AG10803 (cell line): ENCODE results near the gene CHRND.

Source experiments
- DNase-seq: peaks from one replicate; pipeline ENCODE4 v3.0.0; 2010; ENCODE audit warnings: low read depth
- H3K4me3 ChIP-seq: 2 replicates; pipeline ENCODE4 v1.5.1; 2011; ENCODE audit warnings: mild to moderate bottlenecking, low read length, control low read depth
- TF ChIP-seq, protein P1 (sequence below): conservative IDR thresholded peaks from 2 replicates; pipeline ENCODE4 v1.5.1; 2011; ENCODE audit warnings: mild to moderate bottlenecking, low read length, control low read depth, inconsistent platforms

CHRND gene

DNA sequence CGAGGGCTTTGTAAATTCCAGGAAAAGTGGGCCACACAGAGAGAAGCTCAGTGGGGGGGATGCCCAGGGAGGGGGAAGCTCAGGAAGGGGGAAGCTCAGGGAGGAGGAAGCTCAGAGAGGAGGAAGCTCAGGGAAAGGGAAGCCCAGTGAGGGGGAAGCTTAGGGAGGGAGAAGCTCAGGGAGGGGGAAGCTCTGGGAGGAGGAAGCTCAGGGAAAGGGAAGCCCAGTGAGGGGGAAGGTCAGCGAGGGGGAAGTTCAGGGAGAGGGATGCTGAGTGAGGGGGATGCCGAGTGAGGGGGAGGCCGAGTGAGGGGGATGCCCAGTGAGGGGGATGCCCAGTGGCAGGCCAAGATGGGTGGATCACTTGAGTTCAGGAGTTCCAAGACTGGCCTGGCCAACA is 12.7 kb downstream of the CHRND start:
- no peak for DNase-seq
- no peak overlapping the region for H3K4me3 ChIP-seq
- TF ChIP-seq, protein P1, sequence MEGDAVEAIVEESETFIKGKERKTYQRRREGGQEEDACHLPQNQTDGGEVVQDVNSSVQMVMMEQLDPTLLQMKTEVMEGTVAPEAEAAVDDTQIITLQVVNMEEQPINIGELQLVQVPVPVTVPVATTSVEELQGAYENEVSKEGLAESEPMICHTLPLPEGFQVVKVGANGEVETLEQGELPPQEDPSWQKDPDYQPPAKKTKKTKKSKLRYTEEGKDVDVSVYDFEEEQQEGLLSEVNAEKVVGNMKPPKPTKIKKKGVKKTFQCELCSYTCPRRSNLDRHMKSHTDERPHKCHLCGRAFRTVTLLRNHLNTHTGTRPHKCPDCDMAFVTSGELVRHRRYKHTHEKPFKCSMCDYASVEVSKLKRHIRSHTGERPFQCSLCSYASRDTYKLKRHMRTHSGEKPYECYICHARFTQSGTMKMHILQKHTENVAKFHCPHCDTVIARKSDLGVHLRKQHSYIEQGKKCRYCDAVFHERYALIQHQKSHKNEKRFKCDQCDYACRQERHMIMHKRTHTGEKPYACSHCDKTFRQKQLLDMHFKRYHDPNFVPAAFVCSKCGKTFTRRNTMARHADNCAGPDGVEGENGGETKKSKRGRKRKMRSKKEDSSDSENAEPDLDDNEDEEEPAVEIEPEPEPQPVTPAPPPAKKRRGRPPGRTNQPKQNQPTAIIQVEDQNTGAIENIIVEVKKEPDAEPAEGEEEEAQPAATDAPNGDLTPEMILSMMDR, result no peak

GRCh38 chr2:232539298-232540231 is 13.6 kb downstream of the CHRND start, which contains the start of gene CHRNG:
TSS of gene CHRNG (plus strand) at chr2:232539692. CDS start at chr2:232539748, 56 bp downstream.
- no peak within 1 kb of the TSS for H3K4me3 ChIP-seq
- TF ChIP-seq, protein P1, result no peak
- DNase-seq, result no peak

GRCh38 chr2:232540441-232541041 is 14.6 kb downstream of the CHRND start:
- TF ChIP-seq, protein P1, result no peak
- no peak for DNase-seq
- no peak overlapping the region for H3K4me3 ChIP-seq

DNA sequence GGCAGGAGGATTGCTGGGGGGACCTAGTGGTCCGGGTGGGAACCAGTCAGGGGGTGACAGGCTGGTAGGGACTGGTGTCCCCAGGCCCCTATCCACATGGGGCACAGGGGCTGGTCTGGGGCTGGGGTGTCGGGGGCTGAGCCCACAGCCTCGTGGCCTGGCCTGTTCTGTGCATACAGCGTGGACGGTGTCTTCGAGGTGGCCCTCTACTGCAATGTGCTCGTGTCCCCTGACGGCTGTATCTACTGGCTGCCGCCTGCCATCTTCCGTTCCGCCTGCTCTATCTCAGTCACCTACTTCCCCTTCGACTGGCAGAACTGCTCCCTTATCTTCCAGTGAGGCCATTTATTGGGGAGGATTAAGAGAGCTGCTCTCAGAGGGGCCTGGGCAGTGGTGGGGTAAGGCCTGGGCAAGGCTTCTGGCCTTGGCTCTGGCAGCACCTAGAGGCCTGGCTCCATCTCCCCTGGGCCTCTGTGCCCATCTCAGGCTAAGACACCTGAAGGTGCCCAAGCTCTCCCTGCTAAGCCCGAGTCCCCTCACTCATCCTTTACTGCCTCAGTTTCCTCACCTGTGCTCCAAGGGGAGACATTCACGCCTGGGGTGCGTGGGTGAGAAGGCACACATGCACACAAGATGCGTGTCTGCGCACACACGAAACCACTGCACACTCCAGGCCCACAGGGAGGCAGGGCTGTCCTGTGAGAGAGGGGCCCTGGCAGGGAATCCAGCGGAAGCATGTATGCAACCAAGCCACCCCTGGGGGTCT is 15.4 kb downstream of the CHRND start:
- H3K4me3 ChIP-seq, result no peak overlapping the region
- no peak for DNase-seq
- TF ChIP-seq, protein P1, result no peak

- TF ChIP-seq, protein P1, result no peak
- H3K4me3 ChIP-seq, result no peak overlapping the region
- DNase-seq, result no peak
Measured at GRCh38 chr2:232541961-232542714, 16.2 kb downstream of the CHRND start.

GRCh38 chr2:232542715-232543467 is 16.9 kb downstream of the CHRND start:
- TF ChIP-seq, protein P1, result no peak
- no peak for DNase-seq
- H3K4me3 ChIP-seq, result no peak overlapping the region
